Fibroblast of the aortic adventitia (primary cell): ENCODE results near the gene EIF4EBP3. TPM values are rescaled to one million over a fixed set of nuclear protein-coding genes. Genes with fewer than 3 reads are reported as not detected.
"Not testable (repeated sequence)": the region's sequence is repeated elsewhere in the genome, so short reads cannot be mapped to it uniquely, and the experiment has no call there.

Experiments used
- DNase-seq: peaks from one replicate; pipeline ENCODE4 v3.0.0-alpha.2; 2010; ENCODE audit warnings: low read depth
- H3K4me3 ChIP-seq: 2 replicates; pipeline ENCODE4 v1.5.1; 2011; ENCODE audit warnings: low read depth, mild to moderate bottlenecking, control low read depth, low read length, moderate library complexity
- total RNA-seq: library from RNA; depleted of rRNA; stranded (reverse); fragments of >200 nt; gene quantifications from 2 replicates; pipeline ENCODE4 v1.2.3, GENCODE V29; 2012; ENCODE audit warnings: low replicate concordance
- TF ChIP-seq, protein P1 (sequence below): IDR thresholded peaks from 2 replicates; pipeline ENCODE4 v1.5.1; 2011; ENCODE audit warnings: mild to moderate bottlenecking, low read length, control low read depth, inconsistent platforms; ENCODE audit not compliant: insufficient read depth

EIF4EBP3 gene
- total RNA-seq, 1 donor: 4.7 TPM

DNA sequence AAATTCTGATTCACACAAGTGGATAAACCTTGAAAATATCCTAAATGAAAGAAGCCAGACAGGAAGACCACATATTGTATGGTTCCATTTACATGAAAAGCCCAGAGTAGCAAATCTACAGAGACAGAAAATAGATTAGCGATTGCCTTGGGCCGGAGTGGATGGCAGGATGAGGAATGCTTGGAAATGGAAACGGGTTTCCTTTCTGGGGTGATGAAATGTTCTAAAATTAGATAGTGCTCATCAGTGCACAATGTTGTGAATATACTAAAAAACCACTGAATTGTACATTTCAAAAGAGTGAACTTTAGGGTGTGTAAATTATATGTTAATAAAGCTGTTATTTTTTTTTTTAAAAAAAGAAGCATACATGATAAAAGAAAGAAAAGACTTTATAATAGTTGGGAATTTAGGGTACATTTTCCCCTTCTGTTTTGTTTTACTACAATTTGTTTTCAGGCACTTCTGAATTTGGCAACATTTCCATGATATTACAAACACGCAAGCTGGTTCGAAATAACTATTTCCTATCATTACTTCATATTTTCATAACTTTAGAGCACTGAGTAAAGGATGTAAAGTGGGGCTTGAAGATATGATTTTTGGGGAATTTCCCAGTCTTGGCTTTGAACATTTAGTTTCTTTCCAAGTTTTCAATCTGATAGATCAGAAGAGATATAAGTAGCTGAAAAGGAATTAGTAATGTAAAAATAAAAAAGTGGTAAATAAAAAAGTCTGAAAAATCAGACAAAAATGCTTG lies 41.0 kb downstream of the EIF4EBP3 start:
- H3K4me3 ChIP-seq: no peak overlapping the region
- DNase-seq: peak; percentile 82
- TF ChIP-seq, protein P1, sequence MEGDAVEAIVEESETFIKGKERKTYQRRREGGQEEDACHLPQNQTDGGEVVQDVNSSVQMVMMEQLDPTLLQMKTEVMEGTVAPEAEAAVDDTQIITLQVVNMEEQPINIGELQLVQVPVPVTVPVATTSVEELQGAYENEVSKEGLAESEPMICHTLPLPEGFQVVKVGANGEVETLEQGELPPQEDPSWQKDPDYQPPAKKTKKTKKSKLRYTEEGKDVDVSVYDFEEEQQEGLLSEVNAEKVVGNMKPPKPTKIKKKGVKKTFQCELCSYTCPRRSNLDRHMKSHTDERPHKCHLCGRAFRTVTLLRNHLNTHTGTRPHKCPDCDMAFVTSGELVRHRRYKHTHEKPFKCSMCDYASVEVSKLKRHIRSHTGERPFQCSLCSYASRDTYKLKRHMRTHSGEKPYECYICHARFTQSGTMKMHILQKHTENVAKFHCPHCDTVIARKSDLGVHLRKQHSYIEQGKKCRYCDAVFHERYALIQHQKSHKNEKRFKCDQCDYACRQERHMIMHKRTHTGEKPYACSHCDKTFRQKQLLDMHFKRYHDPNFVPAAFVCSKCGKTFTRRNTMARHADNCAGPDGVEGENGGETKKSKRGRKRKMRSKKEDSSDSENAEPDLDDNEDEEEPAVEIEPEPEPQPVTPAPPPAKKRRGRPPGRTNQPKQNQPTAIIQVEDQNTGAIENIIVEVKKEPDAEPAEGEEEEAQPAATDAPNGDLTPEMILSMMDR: no peak

DNA sequence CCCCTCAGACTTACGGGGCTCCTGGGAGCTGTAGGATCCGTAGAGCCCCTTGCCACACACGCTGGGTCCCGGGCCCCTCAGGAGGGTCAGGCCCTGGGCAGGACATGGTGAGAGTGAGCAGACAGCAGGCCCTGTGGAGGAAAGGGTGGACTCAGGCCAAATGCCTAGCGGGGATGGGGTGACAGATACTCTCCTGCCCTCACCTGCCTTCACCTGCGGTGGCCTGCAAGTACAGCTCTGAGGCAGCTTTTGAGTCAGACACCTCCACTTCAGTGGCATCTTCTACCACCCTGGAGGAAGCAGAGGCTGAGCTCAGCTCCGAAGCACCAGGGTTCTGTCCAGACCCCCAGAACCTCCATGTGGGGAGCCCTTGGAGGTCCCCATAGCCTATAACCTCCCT lies 43.4 kb downstream of the EIF4EBP3 start:
- TF ChIP-seq, protein P1: no peak
- H3K4me3 ChIP-seq: no peak overlapping the region
- no peak for DNase-seq

DNA sequence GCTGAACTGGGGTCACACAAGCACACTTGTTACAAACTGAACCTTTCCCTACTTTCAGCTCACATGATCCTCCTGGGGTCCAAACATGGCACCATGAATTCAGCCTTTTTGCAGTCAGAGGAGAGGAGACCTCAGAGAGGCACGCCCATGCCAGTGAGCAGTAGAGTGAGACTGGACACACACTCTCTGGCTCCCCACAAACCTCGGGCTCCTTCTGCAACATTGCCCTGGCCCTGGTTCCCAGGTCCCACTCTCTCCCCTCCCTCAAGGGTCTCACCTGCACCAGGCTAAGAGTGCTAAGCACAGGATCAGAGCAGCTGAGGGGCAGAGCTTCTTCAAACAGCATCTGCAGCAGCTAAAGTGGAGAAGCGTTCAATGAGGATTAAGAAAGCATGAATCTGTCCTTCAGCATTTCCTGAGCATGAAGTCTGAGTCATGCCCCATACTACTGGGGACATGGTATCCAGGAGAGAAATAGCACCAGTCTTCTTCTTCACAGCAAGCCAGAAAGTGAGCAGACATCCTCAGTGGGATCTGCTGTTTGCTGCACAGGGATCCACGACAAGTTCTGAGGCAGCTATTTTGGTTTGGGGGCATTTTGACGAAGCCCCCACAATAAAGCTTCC lies 44.4 kb downstream of the EIF4EBP3 start:
- DNase-seq: peak; percentile 45
- no peak overlapping the region for H3K4me3 ChIP-seq
- TF ChIP-seq, protein P1: no peak

DNA sequence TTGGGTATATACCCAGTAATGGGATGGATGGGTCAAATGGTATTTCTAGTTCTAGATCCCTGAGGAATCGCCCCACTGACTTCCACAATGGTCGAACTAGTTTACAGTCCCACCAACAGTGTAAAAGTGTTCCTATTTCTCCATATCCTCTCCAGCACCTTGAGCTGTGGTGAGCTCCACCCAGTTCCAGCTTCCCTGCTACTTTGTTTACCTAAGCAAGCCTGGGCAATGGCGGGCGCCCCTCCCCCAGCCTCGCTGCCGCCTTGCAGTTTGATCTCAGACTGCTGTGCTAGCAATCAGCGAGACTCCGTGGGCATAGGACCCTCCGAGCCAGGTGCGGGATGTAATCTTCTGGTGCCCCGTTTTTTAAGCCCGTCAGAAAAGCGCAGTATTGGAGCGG lies 45.6 kb downstream of the EIF4EBP3 start:
- not testable (repeated sequence) for H3K4me3 ChIP-seq, DNase-seq

DNA sequence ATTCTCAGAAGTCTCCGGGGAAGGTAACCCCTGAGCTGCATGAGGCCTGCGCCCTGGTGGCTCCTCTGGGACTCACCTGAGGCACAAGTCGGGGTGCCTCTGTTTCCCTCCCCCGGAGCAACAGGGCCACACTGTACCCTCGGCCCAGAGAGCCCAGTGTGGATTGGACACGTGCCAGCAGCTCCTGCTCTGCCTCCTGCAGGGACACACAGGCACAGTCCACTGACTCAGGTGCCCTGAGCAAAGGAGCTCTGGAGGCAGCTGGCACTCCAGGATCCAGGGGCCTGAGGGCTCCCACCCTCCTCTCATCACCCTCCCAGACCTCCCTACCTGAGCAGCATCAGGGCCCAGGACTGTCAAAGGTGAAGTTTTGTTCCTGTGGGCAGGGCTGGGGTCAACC lies 46.7 kb downstream of the EIF4EBP3 start:
- TF ChIP-seq, protein P1: no peak

DNA sequence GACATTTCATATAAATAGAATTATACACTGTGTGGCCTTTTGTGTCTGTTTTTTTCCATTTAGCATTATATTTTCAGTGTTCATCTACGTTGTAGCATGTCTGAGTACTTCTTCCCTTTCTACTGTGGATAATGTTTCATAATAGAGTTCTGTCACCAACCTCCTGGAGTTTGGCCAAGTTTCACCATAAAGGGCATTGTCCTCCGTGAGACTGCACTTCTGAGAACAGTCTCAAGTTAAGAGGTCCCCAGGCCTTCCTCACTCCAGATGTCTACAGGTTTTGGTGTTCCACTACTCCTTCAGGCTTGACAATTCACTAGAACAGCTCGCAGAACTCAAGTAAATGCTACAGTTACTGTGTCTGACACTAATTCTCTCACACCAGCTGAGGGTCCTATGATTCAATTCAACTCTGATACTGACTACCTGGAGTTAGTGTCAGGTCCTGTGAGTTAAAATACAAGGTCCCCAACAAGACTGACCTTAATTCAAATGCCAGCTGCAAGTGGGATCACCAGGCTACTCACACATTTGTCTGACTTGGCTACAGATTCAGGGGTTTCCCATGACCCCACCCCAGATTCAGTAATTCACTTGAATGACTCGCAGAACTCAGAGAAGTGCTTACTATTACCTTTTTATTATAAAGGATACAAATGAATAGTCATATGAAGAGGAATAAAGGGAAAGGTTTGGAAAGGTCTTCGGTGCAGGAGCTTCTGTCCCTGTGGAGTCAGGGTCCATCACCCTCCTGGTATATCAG lies 48.3 kb downstream of the EIF4EBP3 start:
- TF ChIP-seq, protein P1: no peak
- DNase-seq: no peak
- no peak overlapping the region for H3K4me3 ChIP-seq

More for the DNA sequence above, 46.7 kb downstream of the EIF4EBP3 start:
- no peak overlapping the region for H3K4me3 ChIP-seq
- DNase-seq: no peak

DNA sequence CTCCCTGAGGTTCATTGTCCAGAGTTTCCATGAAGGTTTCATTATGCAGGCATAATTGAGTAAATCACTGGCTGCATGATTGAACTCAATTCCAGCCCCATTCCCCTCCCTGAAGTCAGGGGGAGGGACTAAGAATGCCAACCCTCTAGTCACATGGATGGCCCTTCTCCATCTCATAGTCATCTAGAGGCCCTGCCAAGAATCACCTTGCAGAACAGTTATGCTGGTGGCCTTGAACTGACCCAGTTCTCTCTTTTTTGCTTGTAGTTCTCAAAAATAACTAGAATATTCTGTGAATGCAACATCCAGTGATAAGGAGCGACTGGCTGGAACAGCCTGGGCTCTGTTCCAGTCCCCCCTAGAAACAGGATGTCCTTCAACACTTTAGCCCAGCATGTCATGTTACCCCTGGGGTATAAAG lies 48.9 kb downstream of the EIF4EBP3 start:
- no peak overlapping the region for H3K4me3 ChIP-seq
- peak; percentile 59 for DNase-seq
- TF ChIP-seq, protein P1: no peak
